ENCODE results near the gene AATK. TPM values are rescaled to one million over a fixed set of nuclear protein-coding genes. Genes with fewer than 3 reads are reported as not detected.

Gene AATK, protein sequence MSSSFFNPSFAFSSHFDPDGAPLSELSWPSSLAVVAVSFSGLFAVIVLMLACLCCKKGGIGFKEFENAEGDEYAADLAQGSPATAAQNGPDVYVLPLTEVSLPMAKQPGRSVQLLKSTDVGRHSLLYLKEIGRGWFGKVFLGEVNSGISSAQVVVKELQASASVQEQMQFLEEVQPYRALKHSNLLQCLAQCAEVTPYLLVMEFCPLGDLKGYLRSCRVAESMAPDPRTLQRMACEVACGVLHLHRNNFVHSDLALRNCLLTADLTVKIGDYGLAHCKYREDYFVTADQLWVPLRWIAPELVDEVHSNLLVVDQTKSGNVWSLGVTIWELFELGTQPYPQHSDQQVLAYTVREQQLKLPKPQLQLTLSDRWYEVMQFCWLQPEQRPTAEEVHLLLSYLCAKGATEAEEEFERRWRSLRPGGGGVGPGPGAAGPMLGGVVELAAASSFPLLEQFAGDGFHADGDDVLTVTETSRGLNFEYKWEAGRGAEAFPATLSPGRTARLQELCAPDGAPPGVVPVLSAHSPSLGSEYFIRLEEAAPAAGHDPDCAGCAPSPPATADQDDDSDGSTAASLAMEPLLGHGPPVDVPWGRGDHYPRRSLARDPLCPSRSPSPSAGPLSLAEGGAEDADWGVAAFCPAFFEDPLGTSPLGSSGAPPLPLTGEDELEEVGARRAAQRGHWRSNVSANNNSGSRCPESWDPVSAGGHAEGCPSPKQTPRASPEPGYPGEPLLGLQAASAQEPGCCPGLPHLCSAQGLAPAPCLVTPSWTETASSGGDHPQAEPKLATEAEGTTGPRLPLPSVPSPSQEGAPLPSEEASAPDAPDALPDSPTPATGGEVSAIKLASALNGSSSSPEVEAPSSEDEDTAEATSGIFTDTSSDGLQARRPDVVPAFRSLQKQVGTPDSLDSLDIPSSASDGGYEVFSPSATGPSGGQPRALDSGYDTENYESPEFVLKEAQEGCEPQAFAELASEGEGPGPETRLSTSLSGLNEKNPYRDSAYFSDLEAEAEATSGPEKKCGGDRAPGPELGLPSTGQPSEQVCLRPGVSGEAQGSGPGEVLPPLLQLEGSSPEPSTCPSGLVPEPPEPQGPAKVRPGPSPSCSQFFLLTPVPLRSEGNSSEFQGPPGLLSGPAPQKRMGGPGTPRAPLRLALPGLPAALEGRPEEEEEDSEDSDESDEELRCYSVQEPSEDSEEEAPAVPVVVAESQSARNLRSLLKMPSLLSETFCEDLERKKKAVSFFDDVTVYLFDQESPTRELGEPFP (N-terminal part only)
- 1 to 10 TPM; 1.4 to 2.1 TPM for total RNA-seq
- under 1 TPM; 0.09 to 0.17 TPM for polyA plus RNA-seq

DNA sequence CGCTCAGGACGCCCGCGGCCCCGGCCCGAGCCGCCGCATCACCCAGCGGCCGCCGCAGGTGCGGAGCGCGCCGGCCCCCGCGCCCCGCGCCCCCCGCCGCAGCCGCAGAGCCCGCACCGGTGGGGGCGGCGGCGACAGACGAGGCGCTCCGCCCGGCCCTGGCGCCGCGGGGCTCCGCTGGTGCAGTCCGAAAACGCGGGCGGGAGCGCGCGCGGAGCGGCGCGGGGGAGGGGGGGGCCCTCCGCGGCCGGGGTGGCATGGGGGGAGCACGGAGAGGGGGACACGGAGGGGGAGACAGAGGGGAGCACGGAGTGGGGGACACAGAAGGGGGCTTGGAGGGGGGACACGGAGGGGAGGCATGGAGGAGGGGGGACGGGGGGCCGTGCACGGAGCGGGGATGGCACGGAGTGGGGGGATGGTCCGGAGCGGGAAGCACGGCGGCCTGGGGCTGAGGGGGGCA is at the start of gene AATK:
Gene AATK (minus strand): TSS at position 189 of the 460 bp plus-strand sequence. CDS start 229 bp downstream, outside the sequence.
- peaks cover 3% of the 10 kb centered on the region for H3K27me3 ChIP-seq (ENCODE audit: insufficient read depth, low read length)
- POLR2A ChIA-PET (ENCODE audit: partially characterized antibody), result no interaction called here
- H3K27ac Mint-ChIP-seq, result no peak within 1 kb of the TSS

DNA sequence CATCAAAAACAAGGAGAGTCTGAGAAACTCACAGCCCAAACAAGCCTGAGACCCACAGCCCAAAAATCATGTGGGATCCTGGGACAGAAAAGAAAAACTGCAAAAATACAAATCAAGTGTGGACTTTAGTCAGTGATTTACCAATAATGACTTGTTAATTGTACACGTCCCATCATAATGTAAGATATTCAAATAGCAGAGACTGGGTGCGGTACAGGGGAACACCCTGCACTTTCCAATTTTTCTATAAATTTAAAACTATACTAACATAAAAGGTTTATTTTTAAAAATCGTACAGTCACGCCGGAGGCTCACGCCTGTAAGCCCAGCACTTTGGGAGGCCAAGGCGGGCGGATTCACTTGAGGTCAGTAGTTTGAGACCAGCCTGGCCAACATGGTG is 48.0 kb upstream of the AATK start:
- H3K27ac Mint-ChIP-seq, result no peak overlapping the region
- intact Hi-C loops (cut with micrococcal nuclease), result no loop called here

More for the DNA sequence above, at the start of gene AATK:
- H3K4me3 ChIP-seq (ENCODE audit: low read length in 2 of 2), result no peak within 1 kb of the TSS
- Mint-ChIP-seq H3K9me3 (no peaks in the 10 kb centered on the region), H3K27me3 (peaks cover 10 to 12% of the 10 kb centered on the region in 2 donors), H3K4me3 (peak within 1 kb of the TSS in 5 of 8 donors; percentile 8 to 63 (median 31)), H3K36me3 (no peaks in the 10 kb centered on the region), H3K4me1 (peaks cover 0 to 3% (median under 1%) of the 10 kb centered on the region in 4 donors)
- intact Hi-C loops (cut with micrococcal nuclease), result no loop called here
- no peaks in the 10 kb centered on the region for H3K36me3 ChIP-seq (ENCODE audit: insufficient read depth, low read length)
- DNase-seq, result no peak
- H3K27ac ChIP-seq (ENCODE audit: low read depth, low read length), result no peak within 1 kb of the TSS
- H3K9me3 ChIP-seq (ENCODE audit: control insufficient read depth in 1 of 2, low read length in 2 of 2), result no peaks in the 10 kb centered on the region
- CTCF ChIA-PET (ENCODE audit: partially characterized antibody), result no interaction called here
- H3K4me1 ChIP-seq (ENCODE audit: insufficient read depth, low read length), result no peaks in the 10 kb centered on the region

DNA sequence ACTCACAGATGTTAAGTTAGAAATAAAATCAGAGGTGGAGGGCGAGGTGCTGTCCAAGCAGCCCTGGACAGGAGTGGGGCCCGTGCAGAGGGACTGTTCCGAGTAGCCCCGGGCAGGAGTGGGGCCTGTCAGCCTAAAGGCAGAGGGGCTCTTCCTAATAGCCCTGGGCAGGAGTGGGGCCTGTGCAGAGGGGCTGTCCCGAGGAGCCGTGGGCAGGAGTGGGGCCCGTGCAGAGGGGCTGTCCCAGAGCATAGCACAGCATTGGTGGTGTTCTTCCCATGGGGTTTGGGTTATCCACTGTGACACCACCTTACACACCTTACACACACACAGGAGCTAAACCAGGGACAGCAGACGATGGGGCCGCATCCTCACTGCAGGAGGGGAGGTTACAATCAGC is 46.3 kb upstream of the AATK start:
- no peak for DNase-seq
- Histone ChIP-seq H3K36me3 (ENCODE audit: insufficient read depth, low read length) (no peaks in the 10 kb centered on the region), H3K9me3 (ENCODE audit: control insufficient read depth in 1 of 2, low read length in 2 of 2) (no peaks in the 10 kb centered on the region), H3K27ac (ENCODE audit: low read depth, low read length) (no peak overlapping the region), H3K27me3 (ENCODE audit: insufficient read depth, low read length) (no peaks in the 10 kb centered on the region), H3K4me3 (ENCODE audit: low read length in 2 of 2) (no peak overlapping the region), H3K4me1 (ENCODE audit: insufficient read depth, low read length) (no peaks in the 10 kb centered on the region)
- Mint-ChIP-seq H3K27ac (no peak overlapping the region), H3K4me3 (no peak overlapping the region), H3K9me3 (no peaks in the 10 kb centered on the region), H3K27me3 (no peaks in the 10 kb centered on the region), H3K4me1 (peaks cover 0 to 2% (median 0%) of the 10 kb centered on the region in 4 donors), H3K36me3 (peaks cover 2 to 6% of the 10 kb centered on the region in 2 donors)
- ChIA-PET POLR2A (ENCODE audit: partially characterized antibody) (interaction anchor here (1.6 kb wide), 1 partner anchor 9 kb away, joined by 3 read pairs; no protein-coding TSS in a partner anchor), CTCF (ENCODE audit: partially characterized antibody) (no interaction called here)
- intact Hi-C loops (cut with micrococcal nuclease), result no loop called here

More for the DNA sequence above, 48.0 kb upstream of the AATK start:
- peaks cover 0 to 2% (median 0%) of the 10 kb centered on the region in 4 donors for H3K4me1 Mint-ChIP-seq
- H3K9me3 Mint-ChIP-seq, result no peaks in the 10 kb centered on the region
- no peaks in the 10 kb centered on the region for H3K27me3 Mint-ChIP-seq
- Histone ChIP-seq H3K27ac (ENCODE audit: low read depth, low read length) (no peak overlapping the region), H3K4me1 (ENCODE audit: insufficient read depth, low read length) (no peaks in the 10 kb centered on the region), H3K27me3 (ENCODE audit: insufficient read depth, low read length) (no peaks in the 10 kb centered on the region), H3K36me3 (ENCODE audit: insufficient read depth, low read length) (no peaks in the 10 kb centered on the region), H3K9me3 (ENCODE audit: control insufficient read depth in 1 of 2, low read length in 2 of 2) (no peaks in the 10 kb centered on the region), H3K4me3 (ENCODE audit: low read length in 2 of 2) (no peak overlapping the region)
- ChIA-PET CTCF (ENCODE audit: partially characterized antibody) (no interaction called here), POLR2A (ENCODE audit: partially characterized antibody) (no interaction called here)
- H3K4me3 Mint-ChIP-seq, result no peak overlapping the region
- H3K36me3 Mint-ChIP-seq, result peaks cover 2 to 6% of the 10 kb centered on the region in 2 donors
- no peak for DNase-seq

- intact Hi-C loops (cut with micrococcal nuclease), result no loop called here
- H3K36me3 Mint-ChIP-seq, result peaks cover 0 to 2% of the 10 kb centered on the region in 2 donors
- Histone ChIP-seq H3K9me3 (ENCODE audit: control insufficient read depth in 1 of 2, low read length in 2 of 2) (no peaks in the 10 kb centered on the region), H3K36me3 (ENCODE audit: insufficient read depth, low read length) (no peaks in the 10 kb centered on the region), H3K27me3 (ENCODE audit: insufficient read depth, low read length) (no peaks in the 10 kb centered on the region), H3K27ac (ENCODE audit: low read depth, low read length) (no peak overlapping the region), H3K4me1 (ENCODE audit: insufficient read depth, low read length) (no peaks in the 10 kb centered on the region), H3K4me3 (ENCODE audit: low read length in 2 of 2) (no peak overlapping the region)
- peaks cover 0 to 2% (median 0%) of the 10 kb centered on the region in 4 donors for H3K4me1 Mint-ChIP-seq
- H3K27ac Mint-ChIP-seq, result no peak overlapping the region
- no peaks in the 10 kb centered on the region for H3K9me3 Mint-ChIP-seq
- no peak for DNase-seq
- CTCF ChIA-PET (ENCODE audit: partially characterized antibody), result no interaction called here
- POLR2A ChIA-PET (ENCODE audit: partially characterized antibody), result interaction anchor here (1.6 kb wide), 1 partner anchor 10 kb away, joined by 3 read pairs; no protein-coding TSS in a partner anchor
- no peaks in the 10 kb centered on the region for H3K27me3 Mint-ChIP-seq
- H3K4me3 Mint-ChIP-seq, result no peak overlapping the region
Observed at GRCh38 chr17:81210868-81211267, 44.8 kb upstream of the AATK start.

- Mint-ChIP-seq H3K36me3 (no peaks in the 10 kb centered on the region), H3K4me1 (peaks cover 0 to 2% (median 0%) of the 10 kb centered on the region in 4 donors), H3K9me3 (no peaks in the 10 kb centered on the region), H3K27ac (no peak overlapping the region), H3K27me3 (no peaks in the 10 kb centered on the region), H3K4me3 (no peak overlapping the region)
- CTCF ChIA-PET (ENCODE audit: partially characterized antibody), result no interaction called here
- POLR2A ChIA-PET (ENCODE audit: partially characterized antibody), result interaction anchor here (1.6 kb wide), 1 partner anchor 11 kb away, joined by 3 read pairs; no protein-coding TSS in a partner anchor
- no peak for DNase-seq
- no peaks in the 10 kb centered on the region for H3K27me3 ChIP-seq (ENCODE audit: insufficient read depth, low read length)
- no peak overlapping the region for H3K27ac ChIP-seq (ENCODE audit: low read depth, low read length)
- H3K4me3 ChIP-seq (ENCODE audit: low read length in 2 of 2), result no peak overlapping the region
- H3K9me3 ChIP-seq (ENCODE audit: control insufficient read depth in 1 of 2, low read length in 2 of 2), result no peaks in the 10 kb centered on the region
- intact Hi-C loops (cut with micrococcal nuclease), result no loop called here
- H3K36me3 ChIP-seq (ENCODE audit: insufficient read depth, low read length), result no peaks in the 10 kb centered on the region
- H3K4me1 ChIP-seq (ENCODE audit: insufficient read depth, low read length), result no peaks in the 10 kb centered on the region
Observed at GRCh38 chr17:81210466-81210865, 44.4 kb upstream of the AATK start.

- H3K9me3 ChIP-seq (ENCODE audit: control insufficient read depth in 1 of 2, low read length in 2 of 2), result no peaks in the 10 kb centered on the region
- no peak for DNase-seq
- Mint-ChIP-seq H3K4me1 (peaks cover 0 to 2% (median 0%) of the 10 kb centered on the region in 4 donors), H3K27ac (no peak overlapping the region), H3K4me3 (no peak overlapping the region), H3K9me3 (no peaks in the 10 kb centered on the region), H3K36me3 (no peaks in the 10 kb centered on the region), H3K27me3 (no peaks in the 10 kb centered on the region)
- H3K4me1 ChIP-seq (ENCODE audit: insufficient read depth, low read length), result no peaks in the 10 kb centered on the region
- CTCF ChIA-PET (ENCODE audit: partially characterized antibody), result no interaction called here
- H3K4me3 ChIP-seq (ENCODE audit: low read length in 2 of 2), result no peak overlapping the region
- H3K27me3 ChIP-seq (ENCODE audit: insufficient read depth, low read length), result no peaks in the 10 kb centered on the region
- no peaks in the 10 kb centered on the region for H3K36me3 ChIP-seq (ENCODE audit: insufficient read depth, low read length)
- no peak overlapping the region for H3K27ac ChIP-seq (ENCODE audit: low read depth, low read length)
- intact Hi-C loops (cut with micrococcal nuclease), result no loop called here
- POLR2A ChIA-PET (ENCODE audit: partially characterized antibody), result interaction anchor here (0.6 kb wide), 1 partner anchor 1801 kb away, joined by 3 read pairs; no protein-coding TSS in a partner anchor
Observed at GRCh38 chr17:81209141-81209540, 43.1 kb upstream of the AATK start.
